Measurements from ENCODE around the gene PIKFYVE. TPM values are rescaled to one million over a fixed set of nuclear protein-coding genes. Genes with fewer than 3 reads are reported as not detected.
"Not testable (repeated sequence)": the region's sequence is repeated elsewhere in the genome, so short reads cannot be mapped to it uniquely, and the experiment has no call there.

The PIKFYVE gene, protein sequence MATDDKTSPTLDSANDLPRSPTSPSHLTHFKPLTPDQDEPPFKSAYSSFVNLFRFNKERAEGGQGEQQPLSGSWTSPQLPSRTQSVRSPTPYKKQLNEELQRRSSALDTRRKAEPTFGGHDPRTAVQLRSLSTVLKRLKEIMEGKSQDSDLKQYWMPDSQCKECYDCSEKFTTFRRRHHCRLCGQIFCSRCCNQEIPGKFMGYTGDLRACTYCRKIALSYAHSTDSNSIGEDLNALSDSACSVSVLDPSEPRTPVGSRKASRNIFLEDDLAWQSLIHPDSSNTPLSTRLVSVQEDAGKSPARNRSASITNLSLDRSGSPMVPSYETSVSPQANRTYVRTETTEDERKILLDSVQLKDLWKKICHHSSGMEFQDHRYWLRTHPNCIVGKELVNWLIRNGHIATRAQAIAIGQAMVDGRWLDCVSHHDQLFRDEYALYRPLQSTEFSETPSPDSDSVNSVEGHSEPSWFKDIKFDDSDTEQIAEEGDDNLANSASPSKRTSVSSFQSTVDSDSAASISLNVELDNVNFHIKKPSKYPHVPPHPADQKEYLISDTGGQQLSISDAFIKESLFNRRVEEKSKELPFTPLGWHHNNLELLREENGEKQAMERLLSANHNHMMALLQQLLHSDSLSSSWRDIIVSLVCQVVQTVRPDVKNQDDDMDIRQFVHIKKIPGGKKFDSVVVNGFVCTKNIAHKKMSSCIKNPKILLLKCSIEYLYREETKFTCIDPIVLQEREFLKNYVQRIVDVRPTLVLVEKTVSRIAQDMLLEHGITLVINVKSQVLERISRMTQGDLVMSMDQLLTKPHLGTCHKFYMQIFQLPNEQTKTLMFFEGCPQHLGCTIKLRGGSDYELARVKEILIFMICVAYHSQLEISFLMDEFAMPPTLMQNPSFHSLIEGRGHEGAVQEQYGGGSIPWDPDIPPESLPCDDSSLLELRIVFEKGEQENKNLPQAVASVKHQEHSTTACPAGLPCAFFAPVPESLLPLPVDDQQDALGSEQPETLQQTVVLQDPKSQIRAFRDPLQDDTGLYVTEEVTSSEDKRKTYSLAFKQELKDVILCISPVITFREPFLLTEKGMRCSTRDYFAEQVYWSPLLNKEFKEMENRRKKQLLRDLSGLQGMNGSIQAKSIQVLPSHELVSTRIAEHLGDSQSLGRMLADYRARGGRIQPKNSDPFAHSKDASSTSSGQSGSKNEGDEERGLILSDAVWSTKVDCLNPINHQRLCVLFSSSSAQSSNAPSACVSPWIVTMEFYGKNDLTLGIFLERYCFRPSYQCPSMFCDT (N-terminal part only)
- 28.7 and 33.5 TPM in 2 replicates for total RNA-seq

DNA sequence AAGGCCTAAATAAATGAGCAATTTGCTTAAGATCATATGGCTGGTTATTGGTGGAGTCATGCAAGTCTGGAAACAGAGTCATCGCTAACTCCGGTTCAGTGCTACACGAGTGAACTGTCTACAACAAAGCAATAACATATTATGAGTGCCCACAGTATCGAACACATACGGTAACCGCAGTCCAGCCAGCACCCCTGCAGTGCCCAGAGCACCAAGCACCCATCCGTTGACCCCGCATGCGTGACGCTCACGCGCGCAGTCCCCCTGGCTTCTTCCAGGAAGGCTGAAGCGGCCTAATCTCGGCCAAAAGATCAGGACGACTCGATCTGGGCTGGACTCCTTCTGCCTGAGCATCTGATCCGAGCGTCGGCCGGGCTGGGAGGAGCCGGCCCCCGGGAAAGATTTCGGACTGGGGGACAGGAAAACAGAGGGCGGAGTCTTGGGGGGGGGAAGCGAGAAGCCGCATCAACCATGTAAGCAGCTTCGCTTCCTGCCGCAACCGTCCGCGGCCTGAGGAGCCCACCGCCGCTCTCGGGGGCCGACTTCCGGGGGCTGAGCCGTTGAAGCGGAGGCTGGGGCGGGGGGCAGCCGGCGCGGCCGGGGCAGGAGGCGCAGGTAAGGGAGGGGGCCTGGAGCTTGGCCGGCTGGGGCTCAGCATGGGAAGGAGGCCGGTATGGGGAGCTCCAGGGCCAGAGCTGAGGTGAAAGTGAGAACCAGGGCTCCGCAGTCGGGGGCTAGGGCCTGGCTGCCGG lies at the start of gene PIKFYVE:
PIKFYVE (plus strand) TSS at position 455 of the 752 bp plus-strand sequence. CDS start 5,265 bp downstream, outside the sequence.
- peaks cover 46% of the 10 kb centered on the region for H3K4me1 Mint-ChIP-seq (ENCODE audit: low read depth)

DNA sequence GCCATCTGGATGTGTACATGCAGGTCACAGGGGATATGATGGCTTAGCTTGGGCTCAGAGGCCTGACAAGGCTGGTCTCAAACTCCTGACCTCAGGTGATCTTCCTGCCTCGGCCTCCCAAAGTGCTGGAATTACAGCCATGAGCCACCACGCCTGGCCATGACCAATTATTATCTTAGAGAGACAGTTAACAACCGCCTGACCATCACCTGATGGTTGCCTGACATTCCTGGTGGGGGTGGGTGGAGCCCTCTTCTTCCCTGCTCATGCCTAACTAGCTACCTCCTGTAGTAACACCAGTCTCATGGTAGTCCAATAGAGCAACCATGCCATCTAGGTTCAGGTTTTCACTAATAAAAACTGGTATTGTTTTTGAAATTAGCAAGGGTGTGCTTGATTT lies 44.2 kb upstream of the PIKFYVE start:
- H3K27ac Mint-ChIP-seq; H3K4me3 Mint-ChIP-seq; H3K4me1 Mint-ChIP-seq (ENCODE audit: low read depth); H3K9me3 Mint-ChIP-seq; intact Hi-C loops (cut with micrococcal nuclease); H3K27me3 Mint-ChIP-seq (ENCODE audit: insufficient read depth); H3K36me3 Mint-ChIP-seq (ENCODE audit: low read depth); DNase-seq (ENCODE audit: low spot score): not testable (repeated sequence)

More for the DNA sequence above, at the start of gene PIKFYVE:
- Mint-ChIP-seq H3K36me3 (ENCODE audit: low read depth) (peaks cover 6% of the 10 kb centered on the region), H3K27ac (peak within 1 kb of the TSS; percentile 92), H3K9me3 (peaks cover 4% of the 10 kb centered on the region), H3K4me3 (peak within 1 kb of the TSS; percentile 89), H3K27me3 (ENCODE audit: insufficient read depth) (no peaks in the 10 kb centered on the region)
- DNase-seq (ENCODE audit: low spot score): peak; percentile 88
- intact Hi-C loops (cut with micrococcal nuclease): loop anchor here (1.0 to 5.0 kb wide), 12 partner anchors 12 to 1906 kb away; partner anchors contain the start of genes CCNYL1, FASTKD2, FZD5 and KANSL1L

DNA sequence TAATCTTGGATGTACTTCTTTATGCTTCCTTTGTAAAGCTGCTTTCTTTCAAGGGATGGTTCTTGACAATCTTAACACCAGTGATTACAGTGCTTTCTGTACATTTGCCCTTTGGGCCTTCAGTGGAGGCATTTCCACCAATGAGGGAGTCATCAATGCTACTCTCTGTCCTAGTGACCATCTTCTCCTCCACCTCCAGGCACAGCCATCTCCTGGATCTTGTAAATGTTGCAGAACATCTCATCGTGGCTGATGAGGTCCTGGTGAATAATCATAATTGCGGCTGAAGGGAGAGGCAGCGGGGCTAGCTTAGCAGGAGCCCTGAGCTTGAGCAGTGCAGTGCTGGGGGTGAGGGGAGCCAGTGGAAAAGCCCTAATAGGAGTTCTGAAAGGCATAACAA lies 43.7 kb upstream of the PIKFYVE start:
- H3K9me3 Mint-ChIP-seq: no peaks in the 10 kb centered on the region
- H3K4me1 Mint-ChIP-seq (ENCODE audit: low read depth): no peaks in the 10 kb centered on the region
- H3K27ac Mint-ChIP-seq: no peak overlapping the region
- DNase-seq (ENCODE audit: low spot score): no peak
- H3K27me3 Mint-ChIP-seq (ENCODE audit: insufficient read depth): peaks cover 4% of the 10 kb centered on the region
- intact Hi-C loops (cut with micrococcal nuclease): no loop called here
- no peaks in the 10 kb centered on the region for H3K36me3 Mint-ChIP-seq (ENCODE audit: low read depth)
- H3K4me3 Mint-ChIP-seq: no peak overlapping the region

DNA sequence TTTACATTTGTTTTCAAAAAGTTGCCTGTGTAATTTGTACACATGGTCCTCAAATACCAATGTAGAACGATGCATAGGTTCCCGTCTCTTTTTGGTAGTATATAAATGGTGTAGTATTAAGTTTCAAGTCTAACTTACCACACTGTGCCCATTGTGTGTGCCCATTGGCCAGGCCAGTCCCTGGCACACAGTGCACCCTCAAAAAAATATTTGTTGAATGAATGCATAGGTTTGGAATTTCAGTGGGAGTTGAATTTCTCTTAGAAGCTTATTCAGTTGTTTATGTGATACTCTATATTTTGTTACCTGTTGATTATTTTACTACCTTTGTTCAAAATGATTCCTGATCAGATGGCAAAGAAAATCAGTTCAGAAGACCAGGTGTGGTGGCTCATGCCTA lies 41.3 kb upstream of the PIKFYVE start:
- no peaks in the 10 kb centered on the region for H3K9me3 Mint-ChIP-seq
- intact Hi-C loops (cut with micrococcal nuclease): no loop called here
- H3K4me1 Mint-ChIP-seq (ENCODE audit: low read depth): no peaks in the 10 kb centered on the region
- H3K36me3 Mint-ChIP-seq (ENCODE audit: low read depth): no peaks in the 10 kb centered on the region
- no peak overlapping the region for H3K4me3 Mint-ChIP-seq
- peaks cover 4% of the 10 kb centered on the region for H3K27me3 Mint-ChIP-seq (ENCODE audit: insufficient read depth)
- no peak overlapping the region for H3K27ac Mint-ChIP-seq
- DNase-seq (ENCODE audit: low spot score): no peak

DNA sequence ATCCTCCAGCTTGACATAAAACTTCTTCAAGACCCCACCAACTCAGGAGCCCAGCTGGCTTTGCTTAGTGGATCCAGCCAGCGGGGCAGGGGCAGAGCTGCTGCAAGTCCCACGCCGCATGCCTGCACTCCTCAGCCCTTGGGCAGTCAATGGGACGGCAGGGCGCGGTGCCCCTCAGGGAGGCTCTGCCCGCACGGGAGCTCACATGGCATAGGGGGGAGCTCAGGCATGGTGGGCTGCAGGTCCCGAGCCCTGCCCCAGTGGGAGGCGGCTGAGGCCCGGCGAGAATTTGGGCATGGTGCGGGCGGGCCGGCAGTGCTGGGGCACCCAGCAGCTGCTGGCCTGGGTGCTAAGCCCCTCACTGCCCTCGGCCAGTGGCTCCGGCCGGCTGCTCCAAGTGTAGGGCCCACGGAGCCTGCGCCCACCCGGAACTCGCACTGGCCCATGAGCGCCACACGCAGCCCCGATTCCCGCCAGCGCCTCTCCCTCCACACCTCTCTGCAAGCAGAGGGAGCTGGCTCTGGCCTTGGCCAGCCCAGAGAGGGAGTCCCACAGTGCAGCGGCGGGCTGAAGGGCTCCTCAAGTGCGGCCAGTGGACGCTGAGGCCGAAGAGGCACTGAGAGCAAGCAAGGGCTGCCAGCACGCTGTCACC lies 38.3 kb upstream of the PIKFYVE start:
- no peak for DNase-seq (ENCODE audit: low spot score)
- Mint-ChIP-seq H3K27me3 (ENCODE audit: insufficient read depth) (peaks cover 2% of the 10 kb centered on the region), H3K4me1 (ENCODE audit: low read depth) (no peaks in the 10 kb centered on the region), H3K27ac (no peak overlapping the region), H3K4me3 (no peak overlapping the region), H3K36me3 (ENCODE audit: low read depth) (no peaks in the 10 kb centered on the region), H3K9me3 (peaks cover 7% of the 10 kb centered on the region)
- intact Hi-C loops (cut with micrococcal nuclease): no loop called here

DNA sequence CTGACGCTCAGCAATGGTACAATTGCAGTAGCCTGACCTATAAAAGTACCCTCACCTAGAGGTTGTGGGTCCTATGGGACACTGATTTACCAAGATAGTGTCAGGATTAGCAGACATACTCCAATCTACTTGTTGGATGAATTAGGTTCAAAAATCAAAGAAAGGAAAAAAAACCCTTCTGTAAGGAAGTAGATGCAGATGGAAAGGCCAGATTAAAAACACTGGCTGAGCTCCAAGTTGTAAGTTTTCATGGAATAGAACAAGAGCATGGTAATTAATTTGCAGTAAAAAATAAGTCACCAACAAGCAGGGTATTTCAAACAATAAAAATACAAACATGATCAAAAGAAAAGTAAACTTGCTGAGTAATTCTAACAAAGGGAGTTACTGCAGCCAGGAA lies 37.6 kb upstream of the PIKFYVE start:
- intact Hi-C loops (cut with micrococcal nuclease): no loop called here
- Mint-ChIP-seq H3K27ac (no peak overlapping the region), H3K4me3 (no peak overlapping the region), H3K9me3 (peaks cover 7% of the 10 kb centered on the region), H3K36me3 (ENCODE audit: low read depth) (no peaks in the 10 kb centered on the region), H3K27me3 (ENCODE audit: insufficient read depth) (peaks cover 2% of the 10 kb centered on the region), H3K4me1 (ENCODE audit: low read depth) (no peaks in the 10 kb centered on the region)
- no peak for DNase-seq (ENCODE audit: low spot score)

DNA sequence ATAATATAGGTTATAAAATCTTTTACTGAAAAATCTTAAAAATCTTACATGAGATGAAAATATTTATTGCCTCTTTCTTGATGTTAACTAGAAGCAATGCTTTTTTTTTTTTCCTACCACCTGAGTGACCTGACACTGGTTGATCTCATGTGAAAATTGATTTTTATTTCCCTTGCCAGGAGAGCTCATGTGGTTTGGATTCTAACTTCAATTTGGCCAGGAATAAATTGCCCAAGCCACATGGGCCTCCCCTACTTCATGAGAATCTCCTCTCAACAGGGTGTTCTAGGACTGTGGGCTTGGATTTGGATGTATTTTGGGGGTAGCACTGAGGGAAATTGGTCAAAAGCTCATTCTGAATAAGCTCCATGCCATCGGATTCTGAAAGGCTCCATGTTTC lies 31.3 kb upstream of the PIKFYVE start:
- Mint-ChIP-seq H3K4me1 (ENCODE audit: low read depth) (no peaks in the 10 kb centered on the region), H3K27ac (no peak overlapping the region), H3K9me3 (peaks cover 16% of the 10 kb centered on the region), H3K36me3 (ENCODE audit: low read depth) (peaks cover 29% of the 10 kb centered on the region), H3K27me3 (ENCODE audit: insufficient read depth) (no peaks in the 10 kb centered on the region), H3K4me3 (no peak overlapping the region)
- intact Hi-C loops (cut with micrococcal nuclease): no loop called here
- no peak for DNase-seq (ENCODE audit: low spot score)

DNA sequence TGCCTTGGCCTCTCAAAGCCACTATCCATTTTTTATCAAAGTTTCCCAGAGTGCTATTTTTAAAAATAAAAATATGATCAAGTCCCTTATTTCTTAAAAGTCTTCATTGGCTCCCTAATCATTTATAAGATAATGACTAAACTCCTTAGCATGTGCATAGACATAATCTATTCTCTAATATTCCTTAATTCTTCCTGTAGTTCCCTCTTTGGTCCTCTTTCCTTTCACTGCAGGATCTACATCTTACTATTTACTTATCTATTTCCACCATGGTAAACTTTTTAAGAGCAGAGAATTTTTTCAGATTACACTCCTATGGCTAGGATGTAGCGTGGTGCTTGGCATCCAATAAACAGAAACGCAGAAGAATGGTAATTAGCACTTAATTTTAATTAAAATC lies 30.2 kb upstream of the PIKFYVE start:
- Mint-ChIP-seq H3K4me3 (no peak overlapping the region), H3K27ac (no peak overlapping the region), H3K36me3 (ENCODE audit: low read depth) (peaks cover 33% of the 10 kb centered on the region), H3K27me3 (ENCODE audit: insufficient read depth) (no peaks in the 10 kb centered on the region), H3K4me1 (ENCODE audit: low read depth) (no peaks in the 10 kb centered on the region), H3K9me3 (peaks cover 16% of the 10 kb centered on the region)
- no peak for DNase-seq (ENCODE audit: low spot score)
- intact Hi-C loops (cut with micrococcal nuclease): no loop called here

DNA sequence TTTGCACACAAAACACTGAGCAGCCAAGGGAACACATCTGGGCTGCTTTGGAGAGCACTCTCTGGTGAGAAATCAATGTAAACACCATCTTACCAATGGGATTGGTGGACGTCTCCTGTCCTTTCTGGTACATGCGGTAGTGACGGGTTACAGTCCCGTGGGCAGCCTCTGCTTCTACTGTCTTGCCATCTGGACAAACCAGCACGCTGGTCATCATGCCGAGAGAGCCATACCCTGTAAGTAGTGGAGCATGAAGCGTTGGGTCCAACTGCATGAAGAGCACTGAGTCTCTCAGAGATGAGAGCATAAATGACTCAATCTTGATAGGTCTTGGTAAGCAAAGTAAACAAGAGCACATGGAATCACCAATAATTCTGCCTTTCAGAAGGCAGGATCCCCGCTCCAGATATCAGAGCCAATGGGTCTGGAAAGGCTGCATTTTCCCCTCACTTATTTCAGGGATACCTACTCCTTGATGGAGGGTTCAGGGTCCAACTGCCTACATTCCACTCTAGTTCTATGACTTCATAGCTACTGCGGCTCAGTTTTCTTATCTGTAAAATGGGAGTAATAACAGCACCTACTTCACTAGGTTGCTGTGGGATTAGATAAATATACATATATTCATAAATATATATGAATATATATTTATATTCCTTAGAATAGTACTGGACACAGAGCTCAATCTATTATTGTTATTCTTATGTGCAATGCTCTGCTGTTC lies 26.1 kb upstream of the PIKFYVE start:
- DNase-seq (ENCODE audit: low spot score): no peak
- Mint-ChIP-seq H3K27ac (no peak overlapping the region), H3K9me3 (peaks cover 9% of the 10 kb centered on the region), H3K4me3 (no peak overlapping the region), H3K27me3 (ENCODE audit: insufficient read depth) (no peaks in the 10 kb centered on the region), H3K36me3 (ENCODE audit: low read depth) (peaks cover 47% of the 10 kb centered on the region), H3K4me1 (ENCODE audit: low read depth) (no peaks in the 10 kb centered on the region)
- intact Hi-C loops (cut with micrococcal nuclease): no loop called here

DNA sequence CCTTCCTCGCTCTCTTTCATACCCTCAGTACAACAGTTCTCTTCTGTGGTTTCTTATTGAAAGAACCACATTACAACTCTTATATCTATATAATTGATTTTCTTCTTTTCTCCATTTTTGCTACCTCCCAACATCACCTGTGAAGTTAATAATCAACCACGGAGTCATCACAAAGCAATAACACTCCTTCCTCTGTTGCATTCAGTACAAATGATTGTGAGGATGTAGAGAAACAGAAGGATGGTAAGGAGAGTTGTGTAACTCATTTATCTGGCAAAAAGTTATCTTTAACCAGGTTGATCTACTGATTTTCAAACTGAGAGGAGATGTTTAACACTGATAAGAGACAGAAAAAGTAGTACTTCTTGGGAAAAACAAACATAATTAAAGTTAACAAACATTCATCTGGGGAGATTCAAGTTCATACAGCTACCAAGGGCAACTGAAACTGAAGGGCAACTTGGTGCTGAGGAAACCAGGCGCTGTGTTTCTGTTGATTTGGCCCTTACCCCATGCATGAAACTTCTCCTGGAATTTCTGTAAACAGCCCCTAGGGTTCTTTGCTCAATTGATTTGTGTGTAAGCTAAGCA lies 25.3 kb upstream of the PIKFYVE start:
- intact Hi-C loops (cut with micrococcal nuclease): no loop called here
- no peak for DNase-seq (ENCODE audit: low spot score)
- no peaks in the 10 kb centered on the region for H3K27me3 Mint-ChIP-seq (ENCODE audit: insufficient read depth)
- no peaks in the 10 kb centered on the region for H3K4me1 Mint-ChIP-seq (ENCODE audit: low read depth)
- H3K36me3 Mint-ChIP-seq (ENCODE audit: low read depth): peaks cover 42% of the 10 kb centered on the region
- H3K27ac Mint-ChIP-seq: no peak overlapping the region
- no peak overlapping the region for H3K4me3 Mint-ChIP-seq
- peaks cover 4% of the 10 kb centered on the region for H3K9me3 Mint-ChIP-seq

DNA sequence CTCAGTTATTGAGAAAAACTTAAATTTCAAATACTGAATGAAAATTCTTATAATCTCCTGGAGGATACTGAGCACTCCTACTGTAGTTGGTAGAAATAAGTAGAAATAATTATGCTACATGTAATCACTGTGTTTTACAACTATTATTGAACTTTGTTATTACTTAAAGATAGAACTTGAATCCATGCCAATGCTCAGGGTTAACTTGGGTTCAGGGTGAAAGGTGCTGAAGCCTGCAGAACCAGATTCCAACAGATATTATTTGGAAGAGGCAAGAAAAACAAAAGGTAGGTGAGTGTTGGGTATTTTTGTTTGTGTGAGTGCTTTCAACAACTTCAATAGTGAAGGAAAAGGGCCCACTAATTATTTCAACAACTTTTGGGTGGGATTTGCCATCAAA lies 21.6 kb upstream of the PIKFYVE start:
- no peaks in the 10 kb centered on the region for H3K4me1 Mint-ChIP-seq (ENCODE audit: low read depth)
- peaks cover 42% of the 10 kb centered on the region for H3K36me3 Mint-ChIP-seq (ENCODE audit: low read depth)
- DNase-seq (ENCODE audit: low spot score): no peak
- no peak overlapping the region for H3K4me3 Mint-ChIP-seq
- no peaks in the 10 kb centered on the region for H3K9me3 Mint-ChIP-seq
- H3K27ac Mint-ChIP-seq: no peak overlapping the region
- intact Hi-C loops (cut with micrococcal nuclease): no loop called here
- H3K27me3 Mint-ChIP-seq (ENCODE audit: insufficient read depth): no peaks in the 10 kb centered on the region
